Tibial nerve (tissue), 4 donors: Measurements from ENCODE around the gene TFPI2.

ENCODE experiments used
- CTCF ChIP-seq, 5 experiments: fragments of 200-600 bp in 3 of 5; fragments of 450-650 bp in 2 of 5; sonication (generic) in 3 of 5; IDR thresholded peaks; one replicate each; pipeline ENCODE4 v1.5.1; 2016 to 2019; ENCODE audit warnings: antibody characterized with exemption in 5 of 5, mild to moderate bottlenecking in 3 of 5, moderate library complexity in 2 of 5
- EP300 ChIP-seq, 2 donors: sonication (generic); formaldehyde crosslinking; IDR thresholded peaks; one replicate each; pipeline ENCODE4 v1.6.1; 2017; ENCODE audit warnings: antibody characterized with exemption in 2 of 2, mild to moderate bottlenecking in 1 of 2
- POLR2A ChIP-seq, 2 donors: fragments of 450-650 bp; IDR thresholded peaks; one replicate each; pipeline ENCODE4 v1.6.1; 2017; ENCODE audit warnings: antibody characterized with exemption in 2 of 2, mild to moderate bottlenecking in 2 of 2, moderate library complexity in 2 of 2

- no peak for TF ChIP-seq POLR2A (IDR thresholded peaks at IDR 0.05)
- TF ChIP-seq CTCF (IDR thresholded peaks at IDR 0.05), result no peak
- no peak for TF ChIP-seq EP300 (IDR thresholded peaks at IDR 0.05)
Observed at GRCh38 chr7:93927585-93927984, 37.0 kb upstream of the TFPI2 start.
